HCT116 (cell line): ENCODE data around the gene IFT20. TPM values are rescaled to one million over a fixed set of nuclear protein-coding genes. Genes with fewer than 3 reads are reported as not detected.

Source experiments
- ATAC-seq: fragments of 200-7000 bp; cut with Tn5 transposase; 2 replicates; pipeline ENCODE4 v1.9.1; 2020; ENCODE audit warnings: mild to moderate bottlenecking, moderate library complexity
- BruUV-seq: library from RNA; stranded (reverse); fragments of 400-500 nt; replicated peaks from 2 replicates; lab custom pipeline; 2021; lab: Mats Ljungman, UMichigan
- CTCF ChIA-PET: fragments of 300-600 bp; sonication (Branson Sonifier 250); formaldehyde crosslinking; loops from one replicate; lab custom pipeline; 2021; ENCODE audit warnings: antibody characterized with exemption; lab: Charles Lee
- POLR2A ChIA-PET: fragments of 300-600, 350-600 bp; sonication (Branson Sonifier 250); formaldehyde crosslinking; loops from one replicate; lab custom pipeline; 2021; ENCODE audit warnings: antibody characterized with exemption; lab: Charles Lee
- RAD21 ChIA-PET, 2 experiments: fragments of 300-600 bp; sonication (Branson Sonifier 250); formaldehyde crosslinking; loops; one replicate each; lab custom pipeline; 2023; ENCODE audit warnings: low total read pairs in 2 of 2; ENCODE audit not compliant: uncharacterized antibody in 2 of 2, unreplicated experiment in 2 of 2, low non-redundant PET in 1 of 2; lab: Charles Lee
- DNase-seq: peaks from one replicate; pipeline ENCODE4 v3.0.0-alpha.2; 2010; ENCODE audit warnings: low read depth, low spot score
- H2AFZ ChIP-seq: fragments of 200-600 bp; shearing (Covaris generic), sonication (generic); 2 replicates; pipeline ENCODE4 v1.6.1; 2017; ENCODE audit warnings: low read depth, mixed run types, mixed read lengths, antibody characterized with exemption, low read length; ENCODE audit not compliant: poor library complexity, severe bottlenecking
- H3K27ac ChIP-seq: 2 replicates; pipeline ENCODE4 v1.5.1; 2012; ENCODE audit warnings: low read depth, low read length
- H3K27me3 ChIP-seq: fragments of 200-600 bp; sonication (generic); 2 replicates; pipeline ENCODE4 v1.6.1; 2016; ENCODE audit warnings: mixed run types, low read length, mixed read lengths; ENCODE audit not compliant: insufficient read depth
- H3K36me3 ChIP-seq, 2 experiments: fragments of 200-500 bp in 1 of 2; fragments of 200-600 bp in 1 of 2; sonication (Bioruptor generic) in 1 of 2; sonication (generic) in 1 of 2; 2 replicates each; pipeline versions ENCODE4 v1.5.1 to v1.6.1; 2014 to 2016; ENCODE audit warnings: low read length in 2 of 2, inconsistent platforms in 1 of 2, mixed read lengths in 1 of 2, mixed run types in 1 of 2; ENCODE audit not compliant: insufficient read depth in 2 of 2, control insufficient read depth in 1 of 2
- H3K4me1 ChIP-seq, 2 experiments: fragments of 200-600 bp in 1 of 2; sonication (generic) in 1 of 2; 2 replicates each; pipeline versions ENCODE4 v1.5.1 to v1.6.1; 2012 to 2017; ENCODE audit warnings: low read length in 2 of 2, inconsistent platforms in 1 of 2, mild to moderate bottlenecking in 1 of 2, mixed read lengths in 1 of 2, mixed run types in 1 of 2, moderate library complexity in 1 of 2; ENCODE audit not compliant: insufficient read depth in 2 of 2, control insufficient read depth in 1 of 2
- H3K4me2 ChIP-seq: fragments of 200-600 bp; sonication (generic); 2 replicates; pipeline ENCODE4 v1.6.1; 2017; ENCODE audit warnings: mixed run types, low read length, mixed read lengths
- H3K4me3 ChIP-seq, 2 experiments: fragments of 200-600 bp in 1 of 2; sonication (generic) in 1 of 2; replicated peaks in 1 of 2; 2 replicates each; pipeline ENCODE4 v1.5.1; 2011 to 2016; ENCODE audit warnings: low read length in 2 of 2, control low read depth in 1 of 2, low read depth in 1 of 2, mild to moderate bottlenecking in 1 of 2, mixed read lengths in 1 of 2, mixed run types in 1 of 2
- H3K79me2 ChIP-seq: fragments of 200-600 bp; sonication (generic); 2 replicates; pipeline ENCODE4 v1.6.1; 2017; ENCODE audit warnings: mild to moderate bottlenecking, mixed run types, low read length, moderate library complexity, mixed read lengths; ENCODE audit not compliant: insufficient read depth
- H3K9ac ChIP-seq: fragments of 200-600 bp; sonication (generic); 2 replicates; pipeline ENCODE4 v1.6.1; 2016; ENCODE audit warnings: low read length, mixed read lengths
- H3K9me2 ChIP-seq: fragments of 200-600 bp; sonication (generic), shearing (Covaris generic); 2 replicates; pipeline ENCODE4 v1.6.1; 2017; ENCODE audit warnings: mixed run types, mild to moderate bottlenecking, moderate library complexity; ENCODE audit not compliant: insufficient read depth
- H3K9me3 ChIP-seq, 2 experiments: fragments of 200-500 bp in 1 of 2; fragments of 200-600 bp in 1 of 2; sonication (Bioruptor generic) in 1 of 2; sonication (generic) in 1 of 2; 2 replicates each; pipeline ENCODE4 v1.6.1; 2014 to 2017; ENCODE audit warnings: low read length in 2 of 2, mixed read lengths in 2 of 2, inconsistent platforms in 1 of 2, low read depth in 1 of 2, mild to moderate bottlenecking in 1 of 2, mixed run types in 1 of 2, moderate library complexity in 1 of 2; ENCODE audit not compliant: control insufficient read depth in 1 of 2, insufficient read depth in 1 of 2
- H4K20me1 ChIP-seq: fragments of 200-600 bp; sonication (generic), shearing (Covaris generic); 2 replicates; pipeline ENCODE4 v1.6.1; 2017; ENCODE audit warnings: mixed run types, mild to moderate bottlenecking, moderate library complexity; ENCODE audit not compliant: insufficient read depth
- ATF3 ChIP-seq: IDR thresholded peaks from 2 replicates; pipeline ENCODE4 v1.6.1; 2012
- CBX3 ChIP-seq: IDR thresholded peaks from 2 replicates; pipeline ENCODE4 v1.6.1; 2012; ENCODE audit warnings: low read depth
- EGR1 ChIP-seq: IDR thresholded peaks from 2 replicates; pipeline ENCODE4 v1.6.1; 2012; ENCODE audit warnings: low read depth
- ELF1 ChIP-seq: IDR thresholded peaks from 2 replicates; pipeline ENCODE4 v1.6.1; 2012; ENCODE audit warnings: low read depth, borderline replicate concordance
- FOSL1 ChIP-seq: IDR thresholded peaks from 2 replicates; pipeline ENCODE4 v1.6.1; 2012; ENCODE audit warnings: low read depth
- MAX ChIP-seq: IDR thresholded peaks from 2 replicates; pipeline ENCODE4 v1.6.1; 2012
- POLR2A ChIP-seq: IDR thresholded peaks from 2 replicates; pipeline ENCODE4 v1.7.0; 2011; ENCODE audit warnings: borderline replicate concordance; ENCODE audit not compliant: insufficient read depth, insufficient read length; ENCODE audit errors: extremely low read depth
- POLR2AphosphoS5 ChIP-seq: IDR thresholded peaks from 2 replicates; pipeline ENCODE4 v1.6.1; 2011; ENCODE audit warnings: mild to moderate bottlenecking, low read depth, low read length, moderate library complexity
- RAD21 ChIP-seq: IDR thresholded peaks from 2 replicates; pipeline ENCODE4 v1.6.1; 2012; ENCODE audit warnings: low read depth, mild to moderate bottlenecking
- REST ChIP-seq: IDR thresholded peaks from 2 replicates; pipeline ENCODE4 v1.6.1; 2012; ENCODE audit warnings: low read depth
- SIN3A ChIP-seq: IDR thresholded peaks from 2 replicates; pipeline ENCODE4 v1.6.1; 2012; ENCODE audit warnings: low read depth
- SP1 ChIP-seq: IDR thresholded peaks from 2 replicates; pipeline ENCODE4 v1.6.1; 2012; ENCODE audit warnings: low read depth
- SRF ChIP-seq: IDR thresholded peaks from 2 replicates; pipeline ENCODE4 v1.6.1; 2012; ENCODE audit warnings: low read depth
- TCF7L2 ChIP-seq: IDR thresholded peaks from 2 replicates; pipeline ENCODE4 v1.7.0; 2011; ENCODE audit warnings: borderline replicate concordance, inconsistent platforms; ENCODE audit not compliant: insufficient read depth, insufficient read length; ENCODE audit errors: extremely low read depth
- ZFX ChIP-seq: fragments of 450-650 bp; IDR thresholded peaks from 2 replicates; pipeline ENCODE4 v1.6.1; 2017
- ZNF274 ChIP-seq: fragments of 200-500 bp; sonication (Bioruptor generic); IDR thresholded peaks from 2 replicates; pipeline ENCODE4 v1.6.1; 2014; ENCODE audit warnings: mild to moderate bottlenecking, low read depth, low read length, inconsistent platforms
- intact Hi-C: fragments of 100-400 bp; cut with micrococcal nuclease; formaldehyde crosslinking; loops from 2 replicates; pipeline ENCODE4 v1.10.0; 2022
- total RNA-seq: library from RNA; stranded (reverse); gene quantifications from one replicate; pipeline ENCODE4 v1.2.1, GENCODE V29; 2021; ENCODE audit not compliant: unreplicated experiment

IFT20 gene
- total RNA-seq, 1 experiment from 2014 or later = 21.7 TPM

- Histone ChIP-seq H3K9me3 (no peaks in the 10 kb centered on the region), H4K20me1 (no peaks in the 10 kb centered on the region)
- TF ChIP-seq ELF1 (no peak), CBX3 (no peak), FOSL1 (no peak), POLR2A (no peak), MAX (no peak), ATF3 (no peak), ZFX (no peak), TCF7L2 (no peak), SRF (no peak), SIN3A (no peak), POLR2AphosphoS5 (no peak), EGR1 (no peak), RAD21 (no peak), SP1 (no peak), ZNF274 (no peak), REST (no peak)
- TF ChIP-seq, all 23 proteins: peak for 0
- H3K9me2 ChIP-seq = no peaks in the 10 kb centered on the region
- H3K4me1 ChIP-seq = peaks cover 12 to 26% of the 10 kb centered on the region in 2 experiments; a peak in 3 of 4 replicates
- intact Hi-C loops = loop anchor here (10.0 kb wide), 1 partner anchor 59 kb away; the partner anchor contains the start of genes SARM1 and VTN
- no peak overlapping the region for H3K27ac ChIP-seq
- no TSS peak for BruUV-seq
- peaks cover 20% of the 10 kb centered on the region for H3K79me2 ChIP-seq
- RAD21 ChIA-PET = no interaction called here
- H2AFZ ChIP-seq = no peak overlapping the region
- H3K4me3 ChIP-seq = no peak overlapping the region
- CTCF ChIA-PET = no interaction called here
- DNase-seq (no peak), ATAC-seq (no peak)
- no peak overlapping the region for H3K4me2 ChIP-seq
- H3K9ac ChIP-seq = no peak overlapping the region
- peaks cover 0 to 6% of the 10 kb centered on the region in 2 experiments; a peak in 1 of 4 replicates for H3K36me3 ChIP-seq
- no peaks in the 10 kb centered on the region for H3K27me3 ChIP-seq
- POLR2A ChIA-PET = no interaction called here
These were observed 19.2 kb downstream of the IFT20 start for GRCh38 chr17:28315846-28316705.
